GM18508 (cell line): ENCODE results near the gene ENO2.

Experiments
- ATAC-seq: cut with Tn5 transposase; IDR thresholded peaks from one replicate; pipeline ENCODE4 v1.9.1; 2021; ENCODE audit warnings: moderate number of reproducible peaks; ENCODE audit not compliant: insufficient read depth, unreplicated experiment

The ENO2 gene

GRCh38 chr12:6958609-6959057 is 44.3 kb downstream of the ENO2 start:
- no peak for ATAC-seq

GRCh38 chr12:6959058-6959804 is 44.9 kb downstream of the ENO2 start:
- peak; percentile 33 for ATAC-seq

GRCh38 chr12:6959805-6960592 is 45.6 kb downstream of the ENO2 start:
- ATAC-seq, result no peak

- no peak for ATAC-seq
These were observed 46.4 kb downstream of the ENO2 start for GRCh38 chr12:6960593-6961277.

GRCh38 chr12:6961278-6961694 is 46.9 kb downstream of the ENO2 start:
- no peak for ATAC-seq

- no peak for ATAC-seq
These were observed 47.4 kb downstream of the ENO2 start for GRCh38 chr12:6961695-6962284.

- no peak for ATAC-seq
These were observed 48.1 kb downstream of the ENO2 start for GRCh38 chr12:6962285-6963015.

- ATAC-seq, result no peak
These were observed 48.8 kb downstream of the ENO2 start for GRCh38 chr12:6963016-6963731.

- ATAC-seq, result no peak
These were observed 49.5 kb downstream of the ENO2 start for GRCh38 chr12:6963791-6964413.

GRCh38 chr12:6964605-6965025 is 50.2 kb downstream of the ENO2 start:
- ATAC-seq, result no peak

GRCh38 chr12:6965026-6965661 is 50.8 kb downstream of the ENO2 start:
- no peak for ATAC-seq

GRCh38 chr12:6965714-6966113 is 51.3 kb downstream of the ENO2 start:
- ATAC-seq, result no peak

- no peak for ATAC-seq
These were observed 52.0 kb downstream of the ENO2 start for GRCh38 chr12:6966351-6966750.

GRCh38 chr12:6967651-6968100 is 53.3 kb downstream of the ENO2 start:
- ATAC-seq, result no peak

- ATAC-seq, result no peak
These were observed 54.0 kb downstream of the ENO2 start for GRCh38 chr12:6968426-6968825.

GRCh38 chr12:6970096-6970527 is 55.7 kb downstream of the ENO2 start:
- peak; percentile 9 for ATAC-seq
